IgD-negative memory B cell (primary cell): ENCODE measurements around the gene CHCHD10. TPM values are rescaled to one million over a fixed set of nuclear protein-coding genes. Genes with fewer than 3 reads are reported as not detected.
A peak's percentile ranks its signal among the peaks of the same experiment; 100 is the strongest.

Experiments used
- H3K27ac Mint-ChIP-seq, 3 donors: one replicate each; pipeline ENCODE4 v1.8.0; 2020 to 2022; ENCODE audit warnings: mild to moderate bottlenecking in 3 of 3, mixed read lengths in 3 of 3, moderate library complexity in 1 of 3
- H3K27me3 Mint-ChIP-seq: one replicate; pipeline ENCODE4 v1.8.0; 2021; ENCODE audit warnings: mixed read lengths
- H3K36me3 Mint-ChIP-seq: one replicate; pipeline ENCODE4 v1.8.0; 2020; ENCODE audit warnings: mild to moderate bottlenecking, mixed read lengths
- H3K4me1 Mint-ChIP-seq, 3 donors: one replicate each; pipeline ENCODE4 v1.8.0; 2020 to 2022; ENCODE audit warnings: mixed read lengths in 3 of 3, mild to moderate bottlenecking in 1 of 3
- H3K4me3 Mint-ChIP-seq, 4 donors: one replicate each; pipeline ENCODE4 v1.8.0; 2020 to 2022; ENCODE audit warnings: mild to moderate bottlenecking in 4 of 4, mixed read lengths in 4 of 4, moderate library complexity in 3 of 4
- H3K9me3 Mint-ChIP-seq, 3 donors: one replicate each; pipeline ENCODE4 v1.8.0; 2020 to 2021; ENCODE audit warnings: mixed read lengths in 3 of 3, mild to moderate bottlenecking in 1 of 3
- polyA plus RNA-seq: library from polyadenylated mRNA; unstranded; fragments of 300-500 nt; fragmentation: Illumina TruSeq; gene quantifications from one replicate; pipeline ENCODE4 v1.2.3, GENCODE V29; 2021

The CHCHD10 gene
- polyA plus RNA-seq, 1 donor from 2014 or later: 70.6 TPM

DNA sequence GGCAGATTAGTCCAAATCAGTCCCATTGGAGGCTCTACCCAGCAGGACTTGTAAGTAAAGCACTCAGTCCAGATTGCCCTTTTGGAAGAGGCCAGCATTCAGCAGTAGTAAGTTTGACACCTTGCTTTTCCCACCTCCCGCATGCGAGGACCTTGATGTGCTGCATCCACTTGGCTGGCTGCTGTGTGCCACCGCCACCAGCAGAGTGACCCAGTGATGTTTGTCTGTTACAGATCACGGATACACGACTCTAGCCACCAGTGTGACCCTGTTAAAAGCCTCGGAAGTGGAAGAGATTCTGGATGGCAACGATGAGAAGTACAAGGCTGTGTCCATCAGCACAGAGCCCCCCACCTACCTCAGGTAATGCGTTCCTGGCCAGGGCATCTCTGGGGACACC lies 25.6 kb upstream of the CHCHD10 start:
- Mint-ChIP-seq H3K27ac (peak overlapping the region in 2 of 3 donors; percentile 46 to 84), H3K36me3 (peaks cover 2% of the 10 kb centered on the region), H3K4me3 (peak overlapping the region in 1 of 4 donors; percentile 13), H3K27me3 (no peaks in the 10 kb centered on the region), H3K9me3 (no peaks in the 10 kb centered on the region), H3K4me1 (peaks cover 7 to 17% (median 13%) of the 10 kb centered on the region in 3 donors)

DNA sequence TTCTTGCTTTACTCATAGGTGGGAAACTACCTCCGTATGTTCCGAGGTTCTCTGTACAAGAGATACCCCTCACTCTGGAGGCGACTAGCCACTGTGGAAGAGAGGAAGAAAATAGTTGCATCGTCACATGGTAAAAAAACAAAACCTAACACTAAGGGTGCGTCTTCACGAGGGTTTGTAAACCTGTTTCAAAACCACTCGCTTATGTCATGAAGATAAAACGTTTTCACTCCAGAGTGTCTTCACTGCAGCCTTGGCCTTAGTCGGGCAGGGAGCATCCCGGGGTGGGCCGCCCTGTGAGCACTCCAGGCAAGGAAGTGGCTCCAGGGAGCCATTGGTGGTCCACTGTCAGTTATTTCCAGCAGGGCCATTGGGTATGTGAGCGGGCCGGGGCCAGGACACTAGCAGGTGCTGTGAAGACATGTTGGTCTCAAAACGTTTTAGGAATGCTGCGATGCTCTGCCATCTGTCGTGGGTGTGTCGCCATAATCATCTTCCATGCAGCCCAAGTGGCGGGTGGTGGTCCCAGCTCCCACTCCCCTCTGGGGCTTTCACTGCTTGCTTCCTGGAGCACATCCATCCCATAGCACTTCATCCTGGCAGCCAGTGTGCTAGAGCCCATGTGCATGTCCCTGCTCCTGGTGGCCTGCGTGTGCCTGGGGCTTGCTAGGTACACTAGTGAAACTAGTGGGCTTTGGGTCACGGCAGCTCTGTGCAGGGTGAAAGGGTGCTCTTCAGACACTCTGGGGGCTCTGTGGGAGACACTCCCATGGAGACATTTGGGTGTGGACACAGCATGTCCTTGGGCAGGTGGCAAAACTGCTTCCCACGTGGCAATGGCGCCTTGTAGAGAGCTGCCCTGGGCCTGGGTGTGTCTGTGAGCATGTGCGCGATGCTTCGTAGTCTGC lies 24.2 kb upstream of the CHCHD10 start:
- peak overlapping the region in 1 of 3 donors; percentile 32 for H3K27ac Mint-ChIP-seq
- H3K9me3 Mint-ChIP-seq: no peaks in the 10 kb centered on the region
- H3K4me3 Mint-ChIP-seq: peak overlapping the region in 3 of 4 donors; percentile 45 to 63 (median 58)
- peaks cover 15 to 24% (median 17%) of the 10 kb centered on the region in 3 donors for H3K4me1 Mint-ChIP-seq
- H3K36me3 Mint-ChIP-seq: peaks cover 2% of the 10 kb centered on the region
- no peaks in the 10 kb centered on the region for H3K27me3 Mint-ChIP-seq

DNA sequence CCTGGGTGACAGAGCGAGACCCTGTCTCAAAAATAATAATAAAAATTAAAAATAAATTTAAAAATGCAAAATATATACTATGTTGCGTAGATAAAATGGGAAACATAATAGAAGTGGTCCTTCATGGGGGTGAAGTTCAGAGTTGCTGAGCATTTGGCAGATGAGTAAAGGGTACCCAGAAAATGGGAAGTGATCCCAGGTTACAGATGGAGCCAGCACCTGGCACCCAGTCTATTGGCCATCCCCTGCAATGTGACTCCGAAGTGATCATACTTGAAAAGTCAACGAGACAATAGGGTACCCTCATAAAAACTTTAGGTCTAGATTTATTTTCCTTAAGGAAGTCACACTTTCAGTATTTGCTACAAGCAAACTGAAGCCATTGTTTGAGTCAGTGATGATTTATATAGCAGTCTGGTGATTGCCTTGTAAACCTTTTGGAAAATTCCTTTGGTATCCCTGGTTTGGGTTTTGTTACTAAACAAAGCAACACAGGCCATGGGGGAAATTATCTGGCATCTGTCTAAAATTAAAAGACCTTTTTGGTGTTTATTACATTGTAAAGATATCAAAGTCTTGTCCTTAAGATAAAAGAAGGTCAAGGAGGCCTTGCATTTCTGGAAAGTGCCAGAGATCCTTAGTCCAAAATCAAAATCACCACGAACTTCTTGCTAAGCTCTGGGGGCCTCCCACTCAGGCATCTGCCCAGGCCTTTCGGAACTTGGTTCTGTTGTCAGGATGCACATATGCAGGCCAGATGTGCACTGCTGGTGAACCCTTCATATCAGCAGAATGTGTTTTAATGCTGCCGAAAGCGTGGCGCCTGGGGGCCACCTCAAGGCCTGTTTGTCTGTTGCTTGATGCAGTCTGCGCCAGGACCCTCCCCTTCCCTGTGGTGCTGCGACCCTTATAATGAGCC lies 23.3 kb upstream of the CHCHD10 start:
- Mint-ChIP-seq H3K27me3 (no peaks in the 10 kb centered on the region), H3K4me1 (peaks cover 21 to 28% (median 23%) of the 10 kb centered on the region in 3 donors), H3K27ac (no peak overlapping the region), H3K36me3 (peaks cover 2% of the 10 kb centered on the region), H3K4me3 (peak overlapping the region in 3 of 4 donors; percentile 45 to 63 (median 58)), H3K9me3 (no peaks in the 10 kb centered on the region)

DNA sequence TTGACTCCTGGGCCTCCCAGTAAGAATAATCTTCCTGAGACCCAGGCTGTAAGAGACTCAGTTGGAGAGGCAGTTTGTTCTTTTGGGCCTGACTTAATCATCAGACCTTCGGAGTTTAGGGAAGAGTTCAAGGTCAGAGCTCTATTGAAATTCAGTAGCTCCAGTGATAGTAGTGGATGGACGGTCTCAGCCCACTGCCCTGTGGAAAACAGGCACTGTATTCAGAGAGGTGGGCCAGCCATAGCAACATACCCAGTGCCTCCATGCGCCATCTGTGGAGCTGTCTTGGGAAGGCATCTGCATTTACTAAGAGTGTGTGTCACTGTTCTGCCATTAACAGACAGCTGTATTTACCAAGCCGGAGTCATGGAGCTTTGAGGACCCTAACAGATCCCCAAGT lies 21.9 kb upstream of the CHCHD10 start:
- Mint-ChIP-seq H3K4me3 (peak overlapping the region in 2 of 4 donors; percentile 36 to 76), H3K27ac (peak overlapping the region in 1 of 3 donors; percentile 56), H3K27me3 (no peaks in the 10 kb centered on the region), H3K36me3 (peaks cover 2% of the 10 kb centered on the region), H3K4me1 (peaks cover 21 to 28% (median 23%) of the 10 kb centered on the region in 3 donors), H3K9me3 (no peaks in the 10 kb centered on the region)

DNA sequence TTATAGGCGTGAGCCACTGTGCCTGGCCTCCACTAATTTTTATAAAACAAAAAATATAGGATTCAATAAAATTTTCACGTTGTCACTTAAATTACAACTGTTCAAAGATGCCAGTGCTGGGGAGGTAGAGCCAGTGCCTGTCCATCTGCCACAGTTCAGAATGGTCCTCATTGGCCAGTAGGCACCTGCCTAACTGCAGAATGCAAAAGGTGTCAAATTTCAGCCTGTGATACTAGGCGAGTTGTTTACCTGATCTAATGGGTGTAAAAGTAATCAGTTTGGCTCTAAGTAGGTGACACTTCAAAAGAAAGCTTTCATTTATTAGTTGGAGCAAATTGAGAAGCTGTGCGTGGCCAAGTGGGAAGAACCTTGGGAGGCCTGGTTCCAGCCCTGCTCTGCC lies 21.3 kb upstream of the CHCHD10 start:
- Mint-ChIP-seq H3K9me3 (no peaks in the 10 kb centered on the region), H3K4me1 (peaks cover 21 to 28% (median 23%) of the 10 kb centered on the region in 3 donors), H3K27me3 (no peaks in the 10 kb centered on the region), H3K4me3 (peak overlapping the region in 3 of 4 donors; percentile 36 to 86 (median 76)), H3K27ac (peak overlapping the region in 1 of 3 donors; percentile 56), H3K36me3 (peaks cover 2% of the 10 kb centered on the region)

DNA sequence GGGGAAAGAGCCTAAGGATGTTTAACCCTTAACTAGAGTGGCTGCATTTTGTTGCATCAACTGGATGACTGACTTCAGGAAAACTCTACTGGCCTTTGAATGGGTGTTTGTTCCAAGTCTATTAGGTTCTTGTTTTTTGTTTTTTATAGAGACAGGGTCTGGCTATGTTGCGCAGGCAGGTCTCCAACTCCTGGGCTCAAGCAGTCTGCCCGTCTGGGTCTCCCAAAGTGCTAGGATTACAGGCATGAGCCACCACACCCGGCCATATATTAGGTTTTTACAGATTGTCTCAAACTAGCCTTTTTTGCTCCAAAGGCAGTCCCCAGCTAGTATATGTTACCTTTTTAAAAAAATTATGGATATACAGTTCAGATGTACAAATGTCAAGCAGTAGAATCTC lies 20.1 kb upstream of the CHCHD10 start:
- peak overlapping the region; percentile 89 to 96 (median 94) for H3K4me3 Mint-ChIP-seq
- peaks cover under 1% of the 10 kb centered on the region for H3K36me3 Mint-ChIP-seq
- peaks cover 21 to 28% (median 23%) of the 10 kb centered on the region in 3 donors for H3K4me1 Mint-ChIP-seq
- H3K27ac Mint-ChIP-seq: peak overlapping the region; percentile 90 to 94 (median 92)
- no peaks in the 10 kb centered on the region for H3K27me3 Mint-ChIP-seq
- H3K9me3 Mint-ChIP-seq: no peaks in the 10 kb centered on the region

DNA sequence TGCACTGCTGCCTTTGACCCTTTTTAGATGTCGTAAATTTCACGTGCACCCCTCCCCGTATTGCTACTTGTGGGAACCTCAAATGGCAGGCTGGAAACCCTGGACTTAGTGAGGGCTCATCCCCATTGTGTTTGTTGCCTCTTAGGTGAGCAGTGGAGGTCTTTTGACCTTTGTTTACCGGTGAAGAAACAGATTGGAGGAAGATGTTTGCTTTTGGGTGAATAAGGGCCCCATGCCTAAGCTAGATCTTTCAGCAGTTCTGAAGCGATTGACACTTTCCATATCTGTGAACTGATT lies 19.8 kb upstream of the CHCHD10 start:
- Mint-ChIP-seq H3K4me3 (peak overlapping the region; percentile 89 to 96 (median 94)), H3K36me3 (no peaks in the 10 kb centered on the region), H3K27ac (peak overlapping the region; percentile 90 to 94 (median 92)), H3K4me1 (peaks cover 21 to 28% (median 23%) of the 10 kb centered on the region in 3 donors), H3K9me3 (no peaks in the 10 kb centered on the region), H3K27me3 (no peaks in the 10 kb centered on the region)

DNA sequence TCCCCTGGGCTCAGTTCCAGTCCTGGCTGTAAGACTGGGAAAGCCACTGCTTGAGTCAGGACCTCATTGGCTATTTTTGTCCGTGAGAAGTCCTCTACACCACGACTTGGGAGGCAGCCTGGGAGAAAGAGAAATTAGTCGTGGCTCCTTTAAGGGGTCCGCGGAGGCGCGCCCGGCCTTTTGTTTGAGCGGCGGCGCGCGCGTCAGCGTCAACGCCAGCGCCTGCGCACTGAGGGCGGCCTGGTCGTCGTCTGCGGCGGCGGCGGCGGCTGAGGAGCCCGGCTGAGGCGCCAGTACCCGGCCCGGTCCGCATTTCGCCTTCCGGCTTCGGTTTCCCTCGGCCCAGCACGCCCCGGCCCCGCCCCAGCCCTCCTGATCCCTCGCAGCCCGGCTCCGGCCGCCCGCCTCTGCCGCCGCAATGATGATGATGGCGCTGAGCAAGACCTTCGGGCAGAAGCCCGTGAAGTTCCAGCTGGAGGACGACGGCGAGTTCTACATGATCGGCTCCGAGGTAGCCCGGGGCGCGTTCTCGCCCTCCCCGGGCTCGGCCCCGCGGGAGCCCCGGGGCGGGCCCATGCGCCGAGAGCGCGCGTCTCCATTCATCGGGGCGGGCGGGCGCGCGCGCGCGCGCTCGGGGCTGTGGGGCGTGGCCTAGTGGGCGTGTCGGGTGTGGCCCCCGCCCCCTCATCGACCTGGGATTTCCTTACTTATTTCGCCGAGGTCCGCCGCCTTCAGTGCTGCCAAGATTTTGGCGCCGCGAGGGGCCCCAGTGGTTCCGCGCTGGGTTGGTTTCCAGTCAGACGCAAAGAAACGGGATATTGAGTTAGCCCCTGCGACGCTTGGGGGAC lies 19.2 kb upstream of the CHCHD10 start, which contains the start of gene SMARCB1:
SMARCB1 (plus strand) TSS at position 215 of the 848 bp plus-strand sequence; CDS start at position 419, 204 bp downstream.
- Mint-ChIP-seq H3K4me1 (peaks cover 21 to 28% (median 23%) of the 10 kb centered on the region in 3 donors), H3K4me3 (peak within 1 kb of the TSS; percentile 89 to 96 (median 94)), H3K36me3 (no peaks in the 10 kb centered on the region), H3K27me3 (no peaks in the 10 kb centered on the region), H3K9me3 (no peaks in the 10 kb centered on the region), H3K27ac (peak within 1 kb of the TSS; percentile 90 to 94 (median 92))

DNA sequence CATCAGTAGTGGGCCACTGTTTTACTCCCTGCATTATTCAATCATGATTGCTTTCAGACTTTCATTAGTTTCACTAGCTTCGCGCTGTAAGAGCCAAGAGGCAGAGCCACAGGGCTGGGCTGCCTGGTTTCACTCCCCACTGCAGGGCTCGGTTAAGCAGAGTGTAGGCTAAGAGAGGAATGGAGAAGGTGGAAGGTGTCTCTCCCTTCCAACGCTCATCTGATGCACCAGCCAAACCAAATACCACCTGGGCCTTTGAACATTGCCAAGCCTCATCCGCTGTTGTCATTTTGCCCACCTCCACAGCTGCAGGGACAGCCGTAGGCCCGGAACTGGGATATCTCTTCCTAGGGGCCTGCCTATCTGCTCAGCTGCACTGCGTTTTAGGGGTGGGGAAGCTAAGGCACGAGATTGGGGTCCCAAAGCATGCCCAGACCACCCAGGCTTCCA lies 18.5 kb upstream of the CHCHD10 start:
- Mint-ChIP-seq H3K36me3 (no peaks in the 10 kb centered on the region), H3K27me3 (no peaks in the 10 kb centered on the region), H3K27ac (peak overlapping the region; percentile 90 to 94 (median 92)), H3K4me1 (peaks cover 21 to 26% (median 22%) of the 10 kb centered on the region in 3 donors), H3K9me3 (no peaks in the 10 kb centered on the region), H3K4me3 (peak overlapping the region; percentile 89 to 96 (median 94))

DNA sequence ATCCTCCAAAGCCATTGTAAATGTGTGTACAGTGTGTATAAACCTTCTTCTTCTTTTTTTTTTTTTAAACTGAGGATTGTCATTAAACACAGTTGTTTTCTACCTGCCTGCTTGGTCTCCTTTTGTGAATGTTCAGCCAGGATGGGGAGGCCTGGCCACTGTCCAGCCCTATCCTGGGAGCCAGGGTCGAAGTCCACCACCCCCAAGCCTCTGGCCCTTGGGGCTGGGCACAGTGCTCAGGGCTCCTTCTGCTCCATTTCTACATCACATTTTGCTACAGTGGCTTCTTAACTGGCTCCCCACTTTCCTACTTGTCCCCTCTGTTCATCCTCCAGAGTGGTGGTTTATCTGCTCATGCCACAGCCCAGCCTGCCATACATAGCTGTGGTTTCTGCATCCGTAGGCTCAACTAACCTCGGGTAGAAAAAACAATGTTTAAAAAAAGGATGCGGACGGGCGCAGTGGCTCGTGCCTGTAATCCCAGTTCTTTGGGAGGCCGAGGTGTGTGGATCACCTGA lies 16.5 kb upstream of the CHCHD10 start:
- Mint-ChIP-seq H3K4me3 (no peak overlapping the region), H3K36me3 (no peaks in the 10 kb centered on the region), H3K27ac (peak overlapping the region in 2 of 3 donors; percentile 58 to 71), H3K9me3 (no peaks in the 10 kb centered on the region), H3K27me3 (no peaks in the 10 kb centered on the region), H3K4me1 (peaks cover 15 to 18% (median 15%) of the 10 kb centered on the region in 3 donors)

DNA sequence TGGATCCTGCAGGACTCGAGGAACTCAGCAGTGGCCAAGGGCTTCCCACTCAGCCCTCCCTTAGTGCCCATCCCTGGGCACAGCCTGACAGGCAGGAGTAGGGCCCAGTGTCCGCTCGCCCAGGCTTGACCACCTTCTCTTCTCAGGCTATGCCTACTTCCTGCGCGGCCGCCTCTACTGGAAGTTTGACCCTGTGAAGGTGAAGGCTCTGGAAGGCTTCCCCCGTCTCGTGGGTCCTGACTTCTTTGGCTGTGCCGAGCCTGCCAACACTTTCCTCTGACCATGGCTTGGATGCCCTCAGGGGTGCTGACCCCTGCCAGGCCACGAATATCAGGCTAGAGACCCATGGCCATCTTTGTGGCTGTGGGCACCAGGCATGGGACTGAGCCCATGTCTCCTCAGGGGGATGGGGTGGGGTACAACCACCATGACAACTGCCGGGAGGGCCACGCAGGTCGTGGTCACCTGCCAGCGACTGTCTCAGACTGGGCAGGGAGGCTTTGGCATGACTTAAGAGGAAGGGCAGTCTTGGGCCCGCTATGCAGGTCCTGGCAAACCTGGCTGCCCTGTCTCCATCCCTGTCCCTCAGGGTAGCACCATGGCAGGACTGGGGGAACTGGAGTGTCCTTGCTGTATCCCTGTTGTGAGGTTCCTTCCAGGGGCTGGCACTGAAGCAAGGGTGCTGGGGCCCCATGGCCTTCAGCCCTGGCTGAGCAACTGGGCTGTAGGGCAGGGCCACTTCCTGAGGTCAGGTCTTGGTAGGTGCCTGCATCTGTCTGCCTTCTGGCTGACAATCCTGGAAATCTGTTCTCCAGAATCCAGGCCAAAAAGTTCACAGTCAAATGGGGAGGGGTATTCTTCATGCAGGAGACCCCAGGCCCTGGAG lies 15.7 kb upstream of the CHCHD10 start:
- Mint-ChIP-seq H3K27ac (peak overlapping the region in 1 of 3 donors; percentile 16), H3K9me3 (no peaks in the 10 kb centered on the region), H3K4me3 (no peak overlapping the region), H3K27me3 (no peaks in the 10 kb centered on the region), H3K36me3 (no peaks in the 10 kb centered on the region), H3K4me1 (peaks cover 13 to 16% (median 15%) of the 10 kb centered on the region in 3 donors)

DNA sequence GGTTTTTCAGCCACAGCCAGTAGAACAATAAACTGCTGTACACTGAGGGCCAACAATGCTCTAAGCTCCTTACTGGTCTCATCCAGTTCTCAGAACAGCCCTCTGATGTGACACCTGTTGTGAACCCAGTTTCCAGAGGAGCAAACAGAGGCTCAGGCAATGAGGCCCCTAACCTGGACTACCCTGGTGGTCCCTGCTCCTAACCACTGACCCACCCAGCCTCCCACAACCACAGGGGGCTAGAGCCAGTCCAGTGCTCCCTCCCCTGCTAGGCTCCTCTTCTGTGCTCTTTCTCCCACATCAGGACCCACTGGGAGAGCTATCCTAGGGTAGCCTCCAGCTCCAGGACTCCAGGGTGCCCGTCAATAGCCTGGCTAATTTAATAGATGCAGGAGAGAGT lies 14.9 kb upstream of the CHCHD10 start:
- Mint-ChIP-seq H3K27ac (peak overlapping the region in 1 of 3 donors; percentile 13), H3K36me3 (no peaks in the 10 kb centered on the region), H3K27me3 (no peaks in the 10 kb centered on the region), H3K4me3 (no peak overlapping the region), H3K9me3 (no peaks in the 10 kb centered on the region), H3K4me1 (peaks cover 9 to 10% (median 9%) of the 10 kb centered on the region in 3 donors)

DNA sequence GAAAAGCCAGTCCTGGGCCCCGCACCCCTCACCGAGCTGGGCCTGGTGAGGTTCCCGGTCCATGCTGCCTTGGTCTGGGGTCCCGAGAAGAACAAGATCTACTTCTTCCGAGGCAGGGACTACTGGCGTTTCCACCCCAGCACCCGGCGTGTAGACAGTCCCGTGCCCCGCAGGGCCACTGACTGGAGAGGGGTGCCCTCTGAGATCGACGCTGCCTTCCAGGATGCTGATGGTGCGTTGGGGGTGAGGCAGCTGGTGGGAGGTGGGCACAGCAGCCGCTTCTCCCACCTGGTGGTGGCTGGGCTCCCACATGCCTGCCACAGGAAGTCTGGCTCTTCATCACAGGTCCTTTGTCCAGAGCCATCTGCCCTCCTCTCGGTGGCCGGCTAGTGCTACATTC lies 14.5 kb upstream of the CHCHD10 start:
- Mint-ChIP-seq H3K4me1 (peaks cover 4 to 6% (median 6%) of the 10 kb centered on the region in 3 donors), H3K27me3 (no peaks in the 10 kb centered on the region), H3K4me3 (no peak overlapping the region), H3K9me3 (no peaks in the 10 kb centered on the region), H3K27ac (no peak overlapping the region), H3K36me3 (no peaks in the 10 kb centered on the region)
